ENCODE measurements around the gene DLGAP1. TPM values are rescaled to one million over a fixed set of nuclear protein-coding genes. Genes with fewer than 3 reads are reported as not detected.

Gene DLGAP1
- total and polyA plus RNA-seq, 10 of the 15 experiments (the other 5 are each of a cell fraction or from before 2014, with no cell fraction given), result 0.23 to 27.6 (median 1.9) TPM

DNA sequence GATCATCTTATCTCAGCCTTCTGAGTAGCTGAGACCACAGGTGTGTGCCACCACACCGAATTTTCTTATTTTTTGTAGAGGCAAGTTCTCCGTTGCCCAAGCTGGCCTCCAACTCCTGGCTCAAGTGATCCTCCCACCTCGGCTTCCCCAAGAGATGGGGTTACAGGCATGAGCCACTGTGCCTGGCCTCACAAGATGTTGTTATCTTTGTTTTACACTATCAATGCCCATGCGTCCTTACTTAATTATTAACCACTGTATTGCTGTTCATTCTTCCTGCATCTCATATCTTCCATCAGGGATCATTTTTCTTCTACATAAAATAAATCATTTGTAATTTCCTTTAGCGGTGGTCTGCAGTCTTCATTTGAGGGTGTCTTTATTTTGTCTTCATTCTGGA lies 823.2 kb downstream of the DLGAP1 start:
- TF ChIP-seq, protein P1, sequence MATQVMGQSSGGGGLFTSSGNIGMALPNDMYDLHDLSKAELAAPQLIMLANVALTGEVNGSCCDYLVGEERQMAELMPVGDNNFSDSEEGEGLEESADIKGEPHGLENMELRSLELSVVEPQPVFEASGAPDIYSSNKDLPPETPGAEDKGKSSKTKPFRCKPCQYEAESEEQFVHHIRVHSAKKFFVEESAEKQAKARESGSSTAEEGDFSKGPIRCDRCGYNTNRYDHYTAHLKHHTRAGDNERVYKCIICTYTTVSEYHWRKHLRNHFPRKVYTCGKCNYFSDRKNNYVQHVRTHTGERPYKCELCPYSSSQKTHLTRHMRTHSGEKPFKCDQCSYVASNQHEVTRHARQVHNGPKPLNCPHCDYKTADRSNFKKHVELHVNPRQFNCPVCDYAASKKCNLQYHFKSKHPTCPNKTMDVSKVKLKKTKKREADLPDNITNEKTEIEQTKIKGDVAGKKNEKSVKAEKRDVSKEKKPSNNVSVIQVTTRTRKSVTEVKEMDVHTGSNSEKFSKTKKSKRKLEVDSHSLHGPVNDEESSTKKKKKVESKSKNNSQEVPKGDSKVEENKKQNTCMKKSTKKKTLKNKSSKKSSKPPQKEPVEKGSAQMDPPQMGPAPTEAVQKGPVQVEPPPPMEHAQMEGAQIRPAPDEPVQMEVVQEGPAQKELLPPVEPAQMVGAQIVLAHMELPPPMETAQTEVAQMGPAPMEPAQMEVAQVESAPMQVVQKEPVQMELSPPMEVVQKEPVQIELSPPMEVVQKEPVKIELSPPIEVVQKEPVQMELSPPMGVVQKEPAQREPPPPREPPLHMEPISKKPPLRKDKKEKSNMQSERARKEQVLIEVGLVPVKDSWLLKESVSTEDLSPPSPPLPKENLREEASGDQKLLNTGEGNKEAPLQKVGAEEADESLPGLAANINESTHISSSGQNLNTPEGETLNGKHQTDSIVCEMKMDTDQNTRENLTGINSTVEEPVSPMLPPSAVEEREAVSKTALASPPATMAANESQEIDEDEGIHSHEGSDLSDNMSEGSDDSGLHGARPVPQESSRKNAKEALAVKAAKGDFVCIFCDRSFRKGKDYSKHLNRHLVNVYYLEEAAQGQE (IDR thresholded peaks at IDR 0.05; ENCODE audit: low read depth, low read length), result no peak
- no peak for TF ChIP-seq IKZF2 (IDR thresholded peaks at IDR 0.05)
- TF ChIP-seq CHD1 (IDR thresholded peaks at IDR 0.05; ENCODE audit: low read depth, low read length), result no peak
- TF ChIP-seq, protein P2, sequence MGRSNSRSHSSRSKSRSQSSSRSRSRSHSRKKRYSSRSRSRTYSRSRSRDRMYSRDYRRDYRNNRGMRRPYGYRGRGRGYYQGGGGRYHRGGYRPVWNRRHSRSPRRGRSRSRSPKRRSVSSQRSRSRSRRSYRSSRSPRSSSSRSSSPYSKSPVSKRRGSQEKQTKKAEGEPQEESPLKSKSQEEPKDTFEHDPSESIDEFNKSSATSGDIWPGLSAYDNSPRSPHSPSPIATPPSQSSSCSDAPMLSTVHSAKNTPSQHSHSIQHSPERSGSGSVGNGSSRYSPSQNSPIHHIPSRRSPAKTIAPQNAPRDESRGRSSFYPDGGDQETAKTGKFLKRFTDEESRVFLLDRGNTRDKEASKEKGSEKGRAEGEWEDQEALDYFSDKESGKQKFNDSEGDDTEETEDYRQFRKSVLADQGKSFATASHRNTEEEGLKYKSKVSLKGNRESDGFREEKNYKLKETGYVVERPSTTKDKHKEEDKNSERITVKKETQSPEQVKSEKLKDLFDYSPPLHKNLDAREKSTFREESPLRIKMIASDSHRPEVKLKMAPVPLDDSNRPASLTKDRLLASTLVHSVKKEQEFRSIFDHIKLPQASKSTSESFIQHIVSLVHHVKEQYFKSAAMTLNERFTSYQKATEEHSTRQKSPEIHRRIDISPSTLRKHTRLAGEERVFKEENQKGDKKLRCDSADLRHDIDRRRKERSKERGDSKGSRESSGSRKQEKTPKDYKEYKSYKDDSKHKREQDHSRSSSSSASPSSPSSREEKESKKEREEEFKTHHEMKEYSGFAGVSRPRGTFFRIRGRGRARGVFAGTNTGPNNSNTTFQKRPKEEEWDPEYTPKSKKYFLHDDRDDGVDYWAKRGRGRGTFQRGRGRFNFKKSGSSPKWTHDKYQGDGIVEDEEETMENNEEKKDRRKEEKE (IDR thresholded peaks at IDR 0.05), result no peak
- TF ChIP-seq MTA3 (IDR thresholded peaks at IDR 0.05; ENCODE audit: borderline replicate concordance, low read length), result no peak
- TF ChIP-seq, protein P3, sequence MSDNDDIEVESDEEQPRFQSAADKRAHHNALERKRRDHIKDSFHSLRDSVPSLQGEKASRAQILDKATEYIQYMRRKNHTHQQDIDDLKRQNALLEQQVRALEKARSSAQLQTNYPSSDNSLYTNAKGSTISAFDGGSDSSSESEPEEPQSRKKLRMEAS (IDR thresholded peaks at IDR 0.05; ENCODE audit: low read depth, low read length), result no peak
- TF ChIP-seq, protein P4, sequence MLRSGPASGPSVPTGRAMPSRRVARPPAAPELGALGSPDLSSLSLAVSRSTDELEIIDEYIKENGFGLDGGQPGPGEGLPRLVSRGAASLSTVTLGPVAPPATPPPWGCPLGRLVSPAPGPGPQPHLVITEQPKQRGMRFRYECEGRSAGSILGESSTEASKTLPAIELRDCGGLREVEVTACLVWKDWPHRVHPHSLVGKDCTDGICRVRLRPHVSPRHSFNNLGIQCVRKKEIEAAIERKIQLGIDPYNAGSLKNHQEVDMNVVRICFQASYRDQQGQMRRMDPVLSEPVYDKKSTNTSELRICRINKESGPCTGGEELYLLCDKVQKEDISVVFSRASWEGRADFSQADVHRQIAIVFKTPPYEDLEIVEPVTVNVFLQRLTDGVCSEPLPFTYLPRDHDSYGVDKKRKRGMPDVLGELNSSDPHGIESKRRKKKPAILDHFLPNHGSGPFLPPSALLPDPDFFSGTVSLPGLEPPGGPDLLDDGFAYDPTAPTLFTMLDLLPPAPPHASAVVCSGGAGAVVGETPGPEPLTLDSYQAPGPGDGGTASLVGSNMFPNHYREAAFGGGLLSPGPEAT (IDR thresholded peaks at IDR 0.05; ENCODE audit: low read depth), result no peak
- TF ChIP-seq RELA (IDR thresholded peaks at IDR 0.05; ENCODE audit: borderline replicate concordance, partially characterized antibody), result no peak
- no peak for TF ChIP-seq BCL11A (IDR thresholded peaks at IDR 0.05; ENCODE audit: low read depth, low read length)
- TF ChIP-seq SP1 (IDR thresholded peaks at IDR 0.05; ENCODE audit: low read depth, low read length), result no peak
- TF ChIP-seq CBX3 (IDR thresholded peaks at IDR 0.05; ENCODE audit: borderline replicate concordance, low read depth), result no peak
- Histone ChIP-seq H3K9ac (ENCODE audit: control insufficient read depth, insufficient read depth, low read length) (no peak overlapping the region), H2AFZ (ENCODE audit: control insufficient read depth, low read depth, low read length) (no peak overlapping the region), H3K4me1 (ENCODE audit: control insufficient read depth, insufficient read depth, low read length) (no peaks in the 10 kb centered on the region), H3K27ac (ENCODE audit: control insufficient read depth, insufficient read depth) (no peak overlapping the region), H3K36me3 (ENCODE audit: control insufficient read depth in 2 of 2, insufficient read depth in 2 of 2, low read length in 1 of 2) (no peaks in the 10 kb centered on the region), H3K27me3 (replicated peaks in 1 of 2; ENCODE audit: control insufficient read depth in 2 of 2, insufficient read depth in 2 of 2, low read length in 1 of 2) (no peaks in the 10 kb centered on the region), H4K20me1 (ENCODE audit: control insufficient read depth, insufficient read depth) (no peaks in the 10 kb centered on the region), H3K79me2 (ENCODE audit: control insufficient read depth, insufficient read depth, low read length) (no peaks in the 10 kb centered on the region), H3K4me3 (no peak overlapping the region), H3K9me3 (replicated peaks; ENCODE audit: control insufficient read depth, insufficient read depth, low read length) (no peaks in the 10 kb centered on the region), H3K4me2 (ENCODE audit: control insufficient read depth, insufficient read depth) (no peak overlapping the region)
- intact Hi-C loops (cut with micrococcal nuclease; ENCODE audit: unreplicated experiment), result no loop called here
- SMC1A ChIA-PET (ENCODE audit: uncharacterized antibody, unreplicated experiment), result interaction anchor here (0.8 to 1.3 kb wide), 3 partner anchors 13 to 36 kb away, joined by 3 read pairs; no protein-coding TSS in a partner anchor
- RAD21 ChIA-PET (ENCODE audit: unreplicated experiment), result interaction anchor here (0.5 kb wide), 1 partner anchor 334 kb away, joined by 3 read pairs; no protein-coding TSS in a partner anchor
- POLR2A ChIA-PET, result no interaction called here
- CTCF ChIA-PET, result interaction anchor here (0.7 to 2.0 kb wide), 2 partner anchors 34 to 522 kb away, joined by 3 to 14 read pairs; no protein-coding TSS in a partner anchor
- BruUV-seq (replicated peaks), result no TSS peak
- WGBS (ENCODE audit: insufficient coverage, insufficient replicate concordance, low lambda C conversion rate, missing lambda C conversion rate), result 48% methylated on average over 5 of the region's 5 CpGs
- in situ Hi-C loops (cut with MboI), result no loop called here
- ATAC-seq (no peak), DNase-seq (ENCODE audit: low read depth, low spot score) (no peak), FAIRE-seq (no peak)
